Inflammatory macrophage treated with lipopolysaccharide for 1 hour (primary cell): ENCODE results near the gene PPM1K.

Source experiments
- DNase-seq, 2 donors: peaks; one replicate each; pipeline ENCODE4 v3.0.0-alpha.2; 2020 to 2022

The PPM1K gene

GRCh38 chr4:88216395-88216794 is 68.0 kb downstream of the PPM1K start:
- DNase-seq = no peak

GRCh38 chr4:88215351-88215750 is 69.0 kb downstream of the PPM1K start:
- DNase-seq = no peak

GRCh38 chr4:88212253-88212561 is 72.2 kb downstream of the PPM1K start:
- DNase-seq = no peak

- peak; percentile 49 to 98 for DNase-seq
Measured at GRCh38 chr4:88211473-88212252, 72.7 kb downstream of the PPM1K start.

- DNase-seq = no peak
Measured at GRCh38 chr4:88208156-88208555, 76.2 kb downstream of the PPM1K start.
